Right lobe of liver (tissue), 6 donors: ENCODE data around the gene OR5K1. TPM values are rescaled to one million over a fixed set of nuclear protein-coding genes. Genes with fewer than 3 reads are reported as not detected.

ENCODE experiments used
- ATAC-seq, 4 donors: fragments of 200-7000 bp; cut with Tn5 transposase; one replicate each; pipeline ENCODE4 v1.9.1; 2020; ENCODE audit warnings: mild to moderate bottlenecking in 4 of 4, moderate library complexity in 4 of 4
- DNase-seq, 3 donors: peaks; one replicate each; pipeline ENCODE4 v3.0.0-alpha.2; 2020
- H3K27ac ChIP-seq, 3 donors: fragments of 200-600 bp; one replicate each; pipeline ENCODE4 v1.8.0; 2022
- H3K27me3 ChIP-seq, 2 donors: fragments of 200-600 bp; one replicate each; pipeline ENCODE4 v1.8.0; 2022
- H3K36me3 ChIP-seq, 4 donors: fragments of 200-600 bp; sonication (generic) in 1 of 4; one replicate each; pipeline versions ENCODE4 v1.5.1 to v1.8.0; 2017 to 2022; ENCODE audit warnings: control low read depth in 1 of 4
- H3K4me1 ChIP-seq, 4 donors: fragments of 200-600 bp; sonication (generic) in 1 of 4; one replicate each; pipeline versions ENCODE4 v1.5.1 to v1.8.0; 2017 to 2022; ENCODE audit warnings: control low read depth in 1 of 4
- H3K4me3 ChIP-seq, 3 donors: fragments of 200-600 bp; one replicate each; pipeline ENCODE4 v1.8.0; 2022
- H3K9me3 ChIP-seq, 4 donors: fragments of 200-600 bp; sonication (generic) in 1 of 4; one replicate each; pipeline versions ENCODE4 v1.5.1 to v1.8.0; 2017 to 2022; ENCODE audit warnings: control low read depth in 1 of 4
- CTCF ChIP-seq, 4 donors: fragments of 200-600 bp in 3 of 4; fragments of 450-650 bp in 1 of 4; IDR thresholded peaks; one replicate each; pipeline versions ENCODE4 v1.5.1 to v1.8.0; 2016 to 2022; ENCODE audit warnings: antibody characterized with exemption in 4 of 4, mild to moderate bottlenecking in 2 of 4
- POLR2A ChIP-seq: fragments of 450-650 bp; IDR thresholded peaks from one replicate; pipeline ENCODE4 v1.6.1; 2017; ENCODE audit warnings: antibody characterized with exemption, mild to moderate bottlenecking
- whole genome bisulfite sequencing: methylation state at CpG from one replicate; pipeline ENCODE4 v1.1.6; 2018; ENCODE audit warnings: low coverage, low lambda C conversion rate; ENCODE audit not compliant: insufficient coverage; ENCODE audit errors: missing lambda C conversion rate; 5-methylcytosine and 5-hydroxymethylcytosine counted together
- intact Hi-C, 2 donors: fragments of 100-400 bp; cut with DNase I; formaldehyde crosslinking; loops; one replicate each; pipeline versions ENCODE4 v1.11.2 to v1.14.1; 2022
- total RNA-seq, 6 experiments: library from RNA; depleted of rRNA in 2 of 6; stranded (reverse); fragments of >200 nt in 2 of 6; fragmentation: NEBNext Ultra II Directional in 3 of 6; extraction: Animal tissue kit (Norgen Biotek cat#: 25700) in 3 of 6; gene quantifications; one replicate each; pipeline versions ENCODE4 v1.1.0 to v1.2.4, GENCODE V29; 2016 to 2023
- donor health status: DM: no; HTN: yes; CAD: no.
- donor health status: DM: no; HTN: no; CAD: no.
- donor health status: DM: no; HTN: no; CAD: no.
- donor health status: DM: no; HTN: yes; CAD: no.
- donor health status: DM: no; HTN: yes; CAD: no.

Gene OR5K1
- total RNA-seq, 6 experiments from 2014 or later, result not detected

DNA sequence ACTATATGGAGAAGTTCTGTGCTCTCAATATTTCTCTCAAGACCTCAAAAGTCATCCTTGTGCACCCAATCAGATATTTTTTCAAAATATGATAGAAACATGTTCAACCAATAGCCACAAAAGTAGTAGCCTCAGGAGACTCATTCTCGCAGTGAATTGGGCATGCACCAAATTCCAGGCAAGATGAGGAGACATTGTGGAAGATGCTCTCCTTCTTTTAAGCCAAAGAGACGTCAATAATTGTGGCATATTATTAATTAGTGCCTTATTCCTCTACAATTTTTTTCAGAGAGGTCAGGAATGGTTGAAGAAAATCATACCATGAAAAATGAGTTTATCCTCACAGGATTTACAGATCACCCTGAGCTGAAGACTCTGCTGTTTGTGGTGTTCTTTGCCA is 34.4 kb downstream of the OR5K1 start, which contains the start of gene OR5K2:
OR5K2 (plus strand) TSS at position 301 of the 400 bp plus-strand sequence; CDS start at position 301, 0 bp downstream.
- no peaks in the 10 kb centered on the region for H3K27me3 ChIP-seq
- WGBS, result 42% methylated on average over 2 of the region's 2 CpGs
- ATAC-seq (no peak), DNase-seq (no peak)
- no peaks in the 10 kb centered on the region for H3K4me1 ChIP-seq
- H3K9me3 ChIP-seq, result no peaks in the 10 kb centered on the region
- no peak within 1 kb of the TSS for H3K27ac ChIP-seq
- intact Hi-C loops, result no loop called here
- TF ChIP-seq POLR2A (no peak), CTCF (IDR thresholded peaks at IDR 0.05) (no peak)
- no peak within 1 kb of the TSS for H3K4me3 ChIP-seq
- H3K36me3 ChIP-seq, result no peaks in the 10 kb centered on the region

GRCh38 chr3:98500019-98500418 is 37.0 kb downstream of the OR5K1 start:
- no peaks in the 10 kb centered on the region for H3K27me3 ChIP-seq
- no peaks in the 10 kb centered on the region for H3K9me3 ChIP-seq
- no peaks in the 10 kb centered on the region for H3K36me3 ChIP-seq
- H3K4me3 ChIP-seq, result no peak overlapping the region
- H3K4me1 ChIP-seq, result no peaks in the 10 kb centered on the region
- TF ChIP-seq CTCF (IDR thresholded peaks at IDR 0.05) (no peak), POLR2A (no peak)
- DNase-seq (no peak), ATAC-seq (no peak)
- no peak overlapping the region for H3K27ac ChIP-seq
- 63% methylated on average over 4 of the region's 4 CpGs for WGBS
- intact Hi-C loops, result no loop called here

DNA sequence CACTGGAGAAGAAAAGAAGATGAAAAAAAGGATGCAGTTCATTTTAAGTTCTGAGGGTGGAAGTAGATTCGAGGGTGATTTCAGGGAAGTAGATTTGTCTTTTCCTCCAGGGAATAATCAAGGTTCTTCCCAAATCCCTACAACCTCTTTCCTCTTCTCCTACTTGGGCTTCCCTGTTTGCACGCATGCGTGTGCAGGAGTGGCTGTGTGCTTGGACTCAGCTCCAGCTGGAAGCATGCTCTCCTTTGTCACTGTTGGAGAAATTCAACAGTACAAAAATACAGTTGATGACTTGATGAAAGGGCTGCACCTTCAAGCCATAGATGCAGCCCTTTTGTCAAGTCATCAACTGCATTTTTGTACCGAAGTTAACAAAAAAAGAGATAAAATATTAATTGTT is 38.3 kb downstream of the OR5K1 start:
- Histone ChIP-seq H3K36me3 (no peaks in the 10 kb centered on the region), H3K27me3 (no peaks in the 10 kb centered on the region), H3K9me3 (no peaks in the 10 kb centered on the region), H3K4me1 (no peaks in the 10 kb centered on the region), H3K27ac (no peak overlapping the region), H3K4me3 (no peak overlapping the region)
- DNase-seq (no peak), ATAC-seq (no peak)
- intact Hi-C loops, result no loop called here
- 86% methylated on average over 4 of the region's 4 CpGs for WGBS
- TF ChIP-seq POLR2A (no peak), CTCF (IDR thresholded peaks at IDR 0.05) (no peak)

GRCh38 chr3:98501863-98502576 is 39.0 kb downstream of the OR5K1 start:
- intact Hi-C loops, result no loop called here
- Histone ChIP-seq H3K36me3 (no peaks in the 10 kb centered on the region), H3K9me3 (no peaks in the 10 kb centered on the region), H3K4me1 (no peaks in the 10 kb centered on the region), H3K4me3 (no peak overlapping the region), H3K27me3 (no peaks in the 10 kb centered on the region), H3K27ac (no peak overlapping the region)
- WGBS, result 90% methylated on average over 5 of the region's 5 CpGs
- TF ChIP-seq CTCF (IDR thresholded peaks at IDR 0.05), result no peak
- no peak for TF ChIP-seq POLR2A
- no peak for ATAC-seq
- no peak for DNase-seq
